K562 (cell line): ENCODE measurements around the gene MLN. TPM values are rescaled to one million over a fixed set of nuclear protein-coding genes. Genes with fewer than 3 reads are reported as not detected.

Source experiments
- ATAC-seq: fragments of 200-7000 bp; cut with Tn5 transposase; 3 replicates; pipeline ENCODE4 v1.9.1; 2020; ENCODE audit warnings: moderate library complexity
- BruUV-seq: library from RNA; stranded (reverse); fragments of 400-500 nt; replicated peaks from 2 replicates; lab custom pipeline; 2021; lab: Mats Ljungman, UMichigan
- CTCF ChIA-PET: fragments of 300-600 bp; formaldehyde crosslinking; extraction: SDS; loops from one replicate; lab custom pipeline; 2021; ENCODE audit warnings: low intra/inter-chr PET ratio; lab: Yijun Ruan, JAX
- POLR2A ChIA-PET: fragments of 300-600, 350-650 bp; sonication (Branson Sonifier 250); formaldehyde crosslinking; extraction: SDS; loops from one replicate; lab custom pipeline; 2021; ENCODE audit warnings: antibody characterized with exemption, inconsistent platforms; lab: Yijun Ruan, JAX
- DNase-seq, 4 experiments: peaks; one replicate each; pipeline versions ENCODE4 v3.0.0 to v3.0.0-alpha.2; 2011 to 2018; ENCODE audit warnings: low spot score in 3 of 4, mixed read lengths in 3 of 4; ENCODE audit errors: extremely low read depth in 1 of 4
- FAIRE-seq: peaks from 2 replicates; lab custom pipeline; 2011; peaks lifted over from hg19 to GRCh38; lab: Jason Lieb, UNC
- H2AFZ ChIP-seq: 2 replicates; pipeline ENCODE4 v1.6.0; 2011; ENCODE audit warnings: low read depth, low read length, control low read depth, inconsistent platforms
- H3K27ac ChIP-seq: fragments of 200-600 bp; 3 replicates; pipeline ENCODE4 v1.8.0; 2011; ENCODE audit warnings: low read depth, mild to moderate bottlenecking, control low read depth, inconsistent platforms, low read length, moderate library complexity, mixed read lengths; ENCODE audit errors: extremely low read depth
- H3K27me3 ChIP-seq, 2 experiments: fragments of 300-600 bp in 1 of 2; 2 replicates in 1 of 2; 3 replicates in 1 of 2; pipeline versions ENCODE4 v1.6.0 to v1.8.0; 2011; ENCODE audit warnings: inconsistent platforms in 2 of 2, low read length in 2 of 2, mild to moderate bottlenecking in 1 of 2, mixed read lengths in 1 of 2, moderate library complexity in 1 of 2; ENCODE audit not compliant: control insufficient read depth in 2 of 2, insufficient read depth in 2 of 2
- H3K36me3 ChIP-seq: fragments of 300-600 bp; 3 replicates; pipeline ENCODE4 v1.8.0; 2011; ENCODE audit warnings: mild to moderate bottlenecking, low read length, inconsistent platforms; ENCODE audit not compliant: control insufficient read depth, insufficient read depth
- H3K4me1 ChIP-seq, 2 experiments: fragments of 200-600 bp in 1 of 2; replicated peaks in 1 of 2; 2 replicates in 1 of 2; 3 replicates in 1 of 2; pipeline versions ENCODE4 v1.5.1 to v1.8.0; 2011; ENCODE audit warnings: inconsistent platforms in 2 of 2, low read length in 2 of 2, mild to moderate bottlenecking in 1 of 2, mixed read lengths in 1 of 2, moderate library complexity in 1 of 2; ENCODE audit not compliant: control insufficient read depth in 2 of 2, insufficient read depth in 2 of 2
- H3K4me2 ChIP-seq: 2 replicates; pipeline ENCODE4 v1.6.1; 2011; ENCODE audit warnings: low read length, control low read depth, inconsistent platforms, mixed read lengths; ENCODE audit not compliant: insufficient read depth
- H3K4me3 ChIP-seq: fragments of 200-600 bp; sonication (generic), shearing (Covaris generic); 2 replicates; pipeline ENCODE4 v1.5.1; 2016; ENCODE audit warnings: control low read depth, inconsistent platforms
- H3K79me2 ChIP-seq: fragments of 200-600 bp; 3 replicates; pipeline ENCODE4 v1.8.0; 2011; ENCODE audit warnings: low read length, inconsistent platforms; ENCODE audit not compliant: control insufficient read depth, insufficient read depth
- H3K9ac ChIP-seq, 2 experiments: 2 replicates each; pipeline versions ENCODE4 v1.6.0 to v1.6.1; 2011; ENCODE audit warnings: low read depth in 2 of 2, low read length in 2 of 2, control low read depth in 1 of 2, inconsistent platforms in 1 of 2, mild to moderate bottlenecking in 1 of 2, mixed read lengths in 1 of 2; ENCODE audit not compliant: insufficient read depth in 1 of 2
- H3K9me1 ChIP-seq: one replicate; pipeline ENCODE4 v1.6.0; 2011; ENCODE audit warnings: inconsistent platforms, mild to moderate bottlenecking, low read length, moderate library complexity; ENCODE audit not compliant: control insufficient read depth, insufficient read depth
- H3K9me3 ChIP-seq: replicated peaks from 2 replicates; pipeline ENCODE4 v1.5.1; 2011; ENCODE audit warnings: low read depth, low read length, inconsistent platforms; ENCODE audit not compliant: control insufficient read depth, insufficient read depth
- H4K20me1 ChIP-seq: replicated peaks from 2 replicates; pipeline ENCODE4 v1.6.1; 2011; ENCODE audit warnings: low read length, inconsistent platforms, mixed read lengths; ENCODE audit not compliant: control insufficient read depth, insufficient read depth
- POLR2A ChIP-seq: fragments of 450-650 bp; conservative IDR thresholded peaks from 2 replicates; pipeline ENCODE4 v1.6.1; 2016
- POLR2G ChIP-seq: fragments of 200-400 bp; formaldehyde crosslinking; IDR thresholded peaks from 2 replicates; pipeline ENCODE4 v1.6.1; 2017; ENCODE audit warnings: low read depth, mild to moderate bottlenecking, antibody characterized with exemption, low read length, moderate library complexity
- PTTG1 ChIP-seq: fragments of 450-650 bp; IDR thresholded peaks from 2 replicates; pipeline ENCODE4 v1.6.1; 2016; ENCODE audit warnings: low read depth, mild to moderate bottlenecking, missing genetic modification characterization, missing compliant biosample characterization
- RBM14 ChIP-seq: fragments of 200-400 bp; formaldehyde crosslinking; IDR thresholded peaks from 2 replicates; pipeline ENCODE4 v1.6.1; 2018; ENCODE audit warnings: low read depth, mild to moderate bottlenecking, low read length, moderate library complexity, borderline replicate concordance; ENCODE audit not compliant: insufficient read depth
- RBM25 ChIP-seq: fragments of 200-400 bp; formaldehyde crosslinking; IDR thresholded peaks from 2 replicates; pipeline ENCODE4 v1.6.1; 2018; ENCODE audit warnings: low read length, low read depth, moderate library complexity; ENCODE audit not compliant: severe bottlenecking
- SETDB1 ChIP-seq: IDR thresholded peaks from one replicate; pipeline ENCODE4 v1.6.1; 2012; ENCODE audit warnings: low read length, control low read depth, inconsistent platforms
- SMC3 ChIP-seq: conservative IDR thresholded peaks from 2 replicates; pipeline ENCODE4 v1.6.1; 2011; ENCODE audit warnings: low read depth, low read length, improper control_type of control experiment; ENCODE audit not compliant: insufficient read depth
- STAG1 ChIP-seq: sonication (generic); formaldehyde crosslinking; IDR thresholded peaks from 2 replicates; pipeline ENCODE4 v1.5.0; 2020; ENCODE audit warnings: missing genetic modification reagents, borderline replicate concordance
- TAF15 ChIP-seq: fragments of 200-400 bp; formaldehyde crosslinking; IDR thresholded peaks from 2 replicates; pipeline ENCODE4 v1.6.1; 2017; ENCODE audit warnings: mild to moderate bottlenecking, low read depth, low read length, moderate library complexity
- U2AF1 ChIP-seq: fragments of 200-400 bp; formaldehyde crosslinking; optimal IDR thresholded peaks from 2 replicates; pipeline ENCODE3; 2017; ENCODE audit warnings: mild to moderate bottlenecking, low read depth, low read length, moderate library complexity
- ZFX ChIP-seq: sonication (generic); formaldehyde crosslinking; IDR thresholded peaks from 2 replicates; pipeline ENCODE4 v1.8.0; 2022; ENCODE audit warnings: mild to moderate bottlenecking, missing genetic modification reagents, moderate library complexity
- ZNF239 ChIP-seq: fragments of 250-450 bp; sonication (Bioruptor Pico); IDR thresholded peaks from 2 replicates; pipeline ENCODE4 v1.4.0; 2020; ENCODE audit warnings: mild to moderate bottlenecking
- ZSCAN29 ChIP-seq: fragments of 450-650 bp; IDR thresholded peaks from 2 replicates; pipeline ENCODE4 v1.6.1; 2017
- WGBS: fragments of 100-300 bp; shearing (Covaris generic); methylation state at CpG from one replicate; pipeline ENCODE4 v1.1.6; 2016; ENCODE audit warnings: low coverage, mixed read lengths; ENCODE audit not compliant: insufficient coverage; ENCODE audit errors: missing lambda C conversion rate; 5-methylcytosine and 5-hydroxymethylcytosine counted together
- in situ Hi-C: fragments of 300-500 bp; cut with MboI; formaldehyde crosslinking; loops from 4 replicates; pipeline ENCODE4 v1.15.0; 2018; ENCODE audit warnings: inconsistent platforms, mixed read lengths
- intact Hi-C: fragments of 100-400 bp; cut with micrococcal nuclease; formaldehyde crosslinking; loops from 2 replicates; pipeline ENCODE4 v1.14.2; 2022
- polyA plus RNA-seq, 8 experiments: library from polyadenylated mRNA; depleted of rRNA in 4 of 8; stranded (reverse) in 5 of 8; unstranded in 3 of 8; fragments of >200 nt; fragmentation: Nextera tagmentation in 2 of 8; fragmentation: Illumina TruSeq in 1 of 8; extraction: Ambion mirVana in 2 of 8; extraction: Trizol in 1 of 8; gene quantifications; 2 replicates each; pipeline versions ENCODE4 v1.2.1 to v1.2.3, GENCODE V29; 2011 to 2014; ENCODE audit warnings: inconsistent platforms in 1 of 8, missing spikeins in 1 of 8
- total RNA-seq, 7 experiments: library from RNA; depleted of rRNA in 6 of 7; stranded (reverse); fragments of >200 nt in 6 of 7; fragmentation: Illumina TruSeq in 2 of 7; extraction: Trizol in 2 of 7; gene quantifications; 2 replicates each; pipeline versions ENCODE4 v1.2.1 to v1.2.3, GENCODE V29; 2011 to 2021; ENCODE audit warnings: low replicate concordance in 1 of 7
- TF ChIP-seq, protein P1 (sequence below): fragments of 250-450 bp; sonication (Bioruptor Pico); IDR thresholded peaks from 2 replicates; pipeline ENCODE4 v1.5.0; 2021
- TF ChIP-seq, protein P2 (sequence below): fragments of 450-650 bp; formaldehyde crosslinking; IDR thresholded peaks from 2 replicates; pipeline ENCODE4 v1.4.0; 2020; ENCODE audit warnings: mild to moderate bottlenecking, moderate library complexity
- TF ChIP-seq, protein P3 (sequence below): fragments of 250-450 bp; sonication (Bioruptor Pico); IDR thresholded peaks from 2 replicates; pipeline ENCODE4 v1.9.0; 2021; ENCODE audit warnings: mild to moderate bottlenecking
- TF ChIP-seq, protein P4 (sequence below): fragments of 250-450 bp; sonication (Bioruptor Pico); IDR thresholded peaks from 2 replicates; pipeline ENCODE4 v1.8.0; 2022; ENCODE audit warnings: inconsistent platforms, mild to moderate bottlenecking, moderate library complexity, borderline replicate concordance

MLN gene
- total and polyA plus RNA-seq, 9 of the 15 experiments (the other 6 are each of a cell fraction or from before 2014, with no cell fraction given) = not detected

DNA sequence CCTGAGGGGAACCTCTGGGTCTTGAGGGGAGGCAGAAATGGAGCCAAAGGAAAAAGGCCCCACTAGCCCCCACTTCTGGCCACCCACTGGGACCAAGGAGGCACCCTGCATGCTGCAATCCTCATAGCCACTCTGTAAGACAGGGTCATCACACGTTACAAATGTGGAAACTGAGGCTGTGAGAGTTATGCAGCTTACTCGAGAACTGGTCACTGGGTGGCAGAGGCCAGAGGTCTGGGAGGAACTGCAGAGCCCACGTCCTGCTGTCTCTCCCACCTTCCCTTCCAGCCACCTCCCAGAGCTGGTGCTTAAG lies 33.0 kb downstream of the MLN start (continued):
- TF ChIP-seq, protein P1, sequence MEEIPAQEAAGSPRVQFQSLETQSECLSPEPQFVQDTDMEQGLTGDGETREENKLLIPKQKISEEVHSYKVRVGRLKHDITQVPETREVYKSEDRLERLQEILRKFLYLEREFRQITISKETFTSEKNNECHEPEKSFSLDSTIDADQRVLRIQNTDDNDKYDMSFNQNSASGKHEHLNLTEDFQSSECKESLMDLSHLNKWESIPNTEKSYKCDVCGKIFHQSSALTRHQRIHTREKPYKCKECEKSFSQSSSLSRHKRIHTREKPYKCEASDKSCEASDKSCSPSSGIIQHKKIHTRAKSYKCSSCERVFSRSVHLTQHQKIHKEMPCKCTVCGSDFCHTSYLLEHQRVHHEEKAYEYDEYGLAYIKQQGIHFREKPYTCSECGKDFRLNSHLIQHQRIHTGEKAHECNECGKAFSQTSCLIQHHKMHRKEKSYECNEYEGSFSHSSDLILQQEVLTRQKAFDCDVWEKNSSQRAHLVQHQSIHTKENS (CRISPR knock-in tag) = no peak
- TF ChIP-seq, protein P2, sequence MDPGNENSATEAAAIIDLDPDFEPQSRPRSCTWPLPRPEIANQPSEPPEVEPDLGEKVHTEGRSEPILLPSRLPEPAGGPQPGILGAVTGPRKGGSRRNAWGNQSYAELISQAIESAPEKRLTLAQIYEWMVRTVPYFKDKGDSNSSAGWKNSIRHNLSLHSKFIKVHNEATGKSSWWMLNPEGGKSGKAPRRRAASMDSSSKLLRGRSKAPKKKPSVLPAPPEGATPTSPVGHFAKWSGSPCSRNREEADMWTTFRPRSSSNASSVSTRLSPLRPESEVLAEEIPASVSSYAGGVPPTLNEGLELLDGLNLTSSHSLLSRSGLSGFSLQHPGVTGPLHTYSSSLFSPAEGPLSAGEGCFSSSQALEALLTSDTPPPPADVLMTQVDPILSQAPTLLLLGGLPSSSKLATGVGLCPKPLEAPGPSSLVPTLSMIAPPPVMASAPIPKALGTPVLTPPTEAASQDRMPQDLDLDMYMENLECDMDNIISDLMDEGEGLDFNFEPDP (CRISPR knock-in tag) = no peak

DNA sequence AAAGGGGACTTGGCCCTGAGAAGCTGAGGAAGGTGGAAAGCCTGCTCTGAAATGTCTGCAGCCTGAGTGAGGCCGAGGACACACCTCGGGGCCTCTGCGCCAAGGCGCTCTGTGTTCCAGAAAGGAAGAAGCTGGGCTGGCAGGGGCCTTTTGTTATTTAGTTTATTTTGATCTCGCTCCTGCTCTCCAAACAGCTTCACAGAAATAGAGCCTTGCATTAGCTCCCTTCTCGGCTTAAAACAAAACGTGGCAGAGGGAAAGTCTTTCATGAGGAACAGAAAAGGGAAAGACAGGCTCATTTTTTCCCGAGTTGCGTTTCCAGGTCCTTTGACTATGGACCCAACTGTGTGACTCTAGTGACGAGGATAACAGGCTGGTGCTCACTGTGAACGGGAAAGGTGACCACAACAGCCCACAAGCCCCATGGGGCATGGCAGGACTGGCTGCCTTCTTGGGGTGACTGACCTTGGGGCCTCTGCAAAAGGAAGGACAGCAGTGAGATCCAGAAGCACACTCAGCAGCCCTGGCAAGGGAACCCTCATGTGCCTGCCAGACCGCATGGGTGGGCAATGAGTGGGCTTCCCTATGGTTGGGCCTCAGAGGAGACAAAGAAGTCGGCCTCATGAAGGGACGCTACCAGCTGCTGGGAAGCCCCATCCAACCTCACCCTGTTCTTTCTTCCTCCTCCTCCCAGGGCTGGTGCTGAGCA lies 33.5 kb downstream of the MLN start:
- Histone ChIP-seq H4K20me1 (peaks cover 35% of the 10 kb centered on the region), H3K79me2 (no peaks in the 10 kb centered on the region), H3K9ac (peak overlapping the region in 1 of 2 experiments; percentile 69; a peak in 2 of 4 replicates), H3K9me1 (no peaks in the 10 kb centered on the region), H2AFZ (no peak overlapping the region), H3K27ac (no peak overlapping the region), H3K9me3 (no peaks in the 10 kb centered on the region), H3K36me3 (peaks cover 25% of the 10 kb centered on the region; the same call in 2 of the 3 replicates), H3K4me3 (no peak overlapping the region), H3K4me2 (no peak overlapping the region), H3K27me3 (peaks cover 20 to 46% of the 10 kb centered on the region in 2 experiments; a peak in 4 of 5 replicates), H3K4me1 (peaks cover 3 to 17% of the 10 kb centered on the region in 2 experiments; a peak in 3 of 5 replicates)
- ATAC-seq (no peak), FAIRE-seq (no peak), DNase-seq (no peak)
- ChIA-PET POLR2A (interaction anchor here (0.6 to 4.8 kb wide), 9 partner anchors 9 to 384 kb away, joined by 3 to 36 read pairs (median 3); no protein-coding TSS in a partner anchor), CTCF (no interaction called here)
- in situ Hi-C loops (loop anchor here (5.0 kb wide), 1 partner anchor 262 kb away; no protein-coding TSS in a partner anchor), intact Hi-C loops (loop anchor here (2.0 to 5.0 kb wide), 2 partner anchors 72 to 387 kb away; no protein-coding TSS in a partner anchor)
- WGBS = 31% methylated on average over 13 of the region's 14 CpGs
- BruUV-seq = no TSS peak
- TF ChIP-seq SMC3 (no peak), PTTG1 (no peak), POLR2G (peak; percentile 66), RBM14 (no peak), POLR2A (0 out of 2 replicates have a peak, but pooled peaks have one; percentile 39), U2AF1 (no peak), ZFX (peak; percentile 18; the same call in 1 of the 2 replicates), ZSCAN29 (no peak), RBM25 (no peak), TAF15 (no peak), SETDB1 (no peak), STAG1 (CRISPR knock-in tag) (no peak), ZNF239 (CRISPR knock-in tag) (no peak)
- TF ChIP-seq, protein P3, sequence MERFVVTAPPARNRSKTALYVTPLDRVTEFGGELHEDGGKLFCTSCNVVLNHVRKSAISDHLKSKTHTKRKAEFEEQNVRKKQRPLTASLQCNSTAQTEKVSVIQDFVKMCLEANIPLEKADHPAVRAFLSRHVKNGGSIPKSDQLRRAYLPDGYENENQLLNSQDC (CRISPR knock-in tag) = no peak
- TF ChIP-seq, protein P4, sequence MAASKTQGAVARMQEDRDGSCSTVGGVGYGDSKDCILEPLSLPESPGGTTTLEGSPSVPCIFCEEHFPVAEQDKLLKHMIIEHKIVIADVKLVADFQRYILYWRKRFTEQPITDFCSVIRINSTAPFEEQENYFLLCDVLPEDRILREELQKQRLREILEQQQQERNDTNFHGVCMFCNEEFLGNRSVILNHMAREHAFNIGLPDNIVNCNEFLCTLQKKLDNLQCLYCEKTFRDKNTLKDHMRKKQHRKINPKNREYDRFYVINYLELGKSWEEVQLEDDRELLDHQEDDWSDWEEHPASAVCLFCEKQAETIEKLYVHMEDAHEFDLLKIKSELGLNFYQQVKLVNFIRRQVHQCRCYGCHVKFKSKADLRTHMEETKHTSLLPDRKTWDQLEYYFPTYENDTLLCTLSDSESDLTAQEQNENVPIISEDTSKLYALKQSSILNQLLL = no peak
